Hematopoietic multipotent progenitor cell treated with erythropoietin and hydrocortisone succinate and interleukin-3 and kit ligand, for 15 days (in vitro differentiated cells): Measurements from ENCODE around the gene PTPRG.

Experiments used
- DNase-seq: peaks from one replicate; pipeline ENCODE4 v3.0.0-alpha.2; 2015; ENCODE audit warnings: low spot score

The PTPRG gene

GRCh38 chr3:61897848-61898247, 336.5 kb downstream of the PTPRG start:
- DNase-seq: no peak

- no peak for DNase-seq
Measured at GRCh38 chr3:61899700-61900462, 338.5 kb downstream of the PTPRG start.

DNA sequence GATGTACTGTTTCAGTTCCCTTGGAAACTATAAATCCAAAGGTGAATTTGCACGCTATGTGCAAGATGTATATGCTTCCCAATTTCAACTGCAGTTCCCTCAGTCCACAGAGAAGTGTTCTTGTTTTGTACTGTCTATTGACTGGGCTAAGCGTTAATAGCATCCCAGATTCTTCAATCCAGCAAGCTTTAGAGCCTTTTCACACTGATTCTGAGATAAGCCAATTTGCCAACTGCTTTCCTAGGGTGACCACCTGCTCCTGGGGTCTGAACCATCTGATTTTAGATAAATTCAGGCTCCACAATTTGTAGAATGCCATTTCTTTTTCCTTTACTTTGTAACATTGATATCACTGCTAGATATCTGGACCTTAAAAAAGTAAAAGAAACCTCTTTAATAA, 340.1 kb downstream of the PTPRG start:
- DNase-seq: no peak

- no peak for DNase-seq
Measured at GRCh38 chr3:61901986-61902385, 340.6 kb downstream of the PTPRG start.

- no peak for DNase-seq
Measured at GRCh38 chr3:61903074-61903473, 341.7 kb downstream of the PTPRG start.

DNA sequence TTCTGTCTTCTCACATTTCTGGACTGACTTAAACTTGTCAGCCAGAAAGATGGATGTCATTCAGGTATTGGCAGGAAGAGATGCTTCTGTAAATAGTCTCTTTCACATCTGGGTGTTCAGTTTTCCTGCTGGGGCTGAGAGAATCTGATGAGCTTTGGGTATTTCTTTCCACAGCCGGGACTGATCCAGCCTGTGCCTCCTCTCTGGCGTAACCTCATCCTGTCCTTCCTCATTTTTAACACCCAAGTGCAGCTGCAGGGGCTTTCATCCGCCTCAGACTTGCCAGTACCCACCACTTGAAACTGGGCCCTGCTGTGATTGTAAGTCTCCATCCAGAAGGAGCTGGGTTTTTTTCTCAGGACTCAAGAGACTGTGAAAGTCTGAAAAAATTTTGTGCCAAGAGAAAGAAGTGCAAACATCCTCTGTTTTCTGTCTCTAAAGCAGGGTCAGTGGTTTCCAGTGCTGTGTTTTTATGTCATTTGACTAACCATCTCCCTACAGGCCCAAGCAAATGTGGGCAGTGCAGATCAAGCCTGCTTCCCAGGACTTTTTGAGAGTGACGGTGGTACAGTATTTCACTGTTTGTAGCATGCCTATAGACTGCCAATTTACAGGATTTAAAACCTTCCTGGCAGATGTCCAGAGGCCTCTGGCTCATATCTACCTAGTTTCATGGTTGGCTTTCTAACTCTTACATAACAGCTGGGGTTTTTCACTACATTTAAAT, 342.7 kb downstream of the PTPRG start:
- no peak for DNase-seq

- DNase-seq: no peak
Measured at GRCh38 chr3:61907210-61907795, 345.9 kb downstream of the PTPRG start.

DNA sequence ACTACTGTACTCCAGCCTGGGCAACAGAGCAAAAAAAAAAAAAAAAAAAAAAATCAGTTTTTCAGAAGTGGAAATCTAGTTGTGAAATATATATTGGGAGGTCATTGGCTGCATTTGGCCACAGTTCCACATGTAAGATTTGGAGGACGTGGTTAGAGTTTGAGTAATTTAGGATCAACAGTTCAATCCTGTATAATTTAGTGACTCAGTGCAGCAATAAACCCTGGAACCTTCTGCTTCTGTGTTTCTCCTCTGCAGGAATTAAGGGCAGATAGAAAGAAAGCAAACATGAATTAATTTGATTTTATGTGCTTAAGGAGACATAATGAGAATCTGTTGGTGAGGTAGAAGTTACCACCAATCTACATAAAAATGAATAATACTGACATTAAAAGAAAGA, 347.0 kb downstream of the PTPRG start:
- no peak for DNase-seq

- no peak for DNase-seq
Measured at GRCh38 chr3:61910732-61911131, 349.4 kb downstream of the PTPRG start.

DNA sequence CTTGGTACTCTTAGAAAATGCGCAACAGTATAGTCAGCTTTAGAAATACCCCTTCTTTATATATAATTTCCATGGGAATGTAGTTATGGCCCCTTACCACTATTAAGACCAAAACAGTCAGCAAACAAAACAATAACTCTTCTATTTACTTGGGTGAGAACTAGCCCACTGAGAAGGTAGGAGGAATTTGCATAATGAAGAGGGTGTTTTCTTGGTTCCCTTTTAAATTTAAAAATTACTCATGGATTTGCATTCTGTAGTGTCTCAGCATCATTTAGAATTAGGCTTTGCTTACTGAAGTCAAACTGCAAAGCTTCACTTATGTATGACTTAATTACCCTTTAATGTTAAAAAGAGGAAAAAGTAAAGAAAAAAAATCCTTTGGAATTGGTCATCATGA, 350.8 kb downstream of the PTPRG start:
- no peak for DNase-seq

- DNase-seq: no peak
Measured at GRCh38 chr3:61913701-61914100, 352.3 kb downstream of the PTPRG start.

GRCh38 chr3:61914276-61914675, 352.9 kb downstream of the PTPRG start:
- no peak for DNase-seq

- no peak for DNase-seq
Measured at GRCh38 chr3:61915296-61915695, 353.9 kb downstream of the PTPRG start.

GRCh38 chr3:61919371-61919770, 358.0 kb downstream of the PTPRG start:
- no peak for DNase-seq

- no peak for DNase-seq
Measured at GRCh38 chr3:61922118-61922517, 360.7 kb downstream of the PTPRG start.

GRCh38 chr3:61924090-61924735, 362.8 kb downstream of the PTPRG start:
- DNase-seq: no peak

GRCh38 chr3:61924991-61925390, 363.6 kb downstream of the PTPRG start:
- no peak for DNase-seq

- DNase-seq: no peak
Measured at GRCh38 chr3:61925721-61926120, 364.4 kb downstream of the PTPRG start.

DNA sequence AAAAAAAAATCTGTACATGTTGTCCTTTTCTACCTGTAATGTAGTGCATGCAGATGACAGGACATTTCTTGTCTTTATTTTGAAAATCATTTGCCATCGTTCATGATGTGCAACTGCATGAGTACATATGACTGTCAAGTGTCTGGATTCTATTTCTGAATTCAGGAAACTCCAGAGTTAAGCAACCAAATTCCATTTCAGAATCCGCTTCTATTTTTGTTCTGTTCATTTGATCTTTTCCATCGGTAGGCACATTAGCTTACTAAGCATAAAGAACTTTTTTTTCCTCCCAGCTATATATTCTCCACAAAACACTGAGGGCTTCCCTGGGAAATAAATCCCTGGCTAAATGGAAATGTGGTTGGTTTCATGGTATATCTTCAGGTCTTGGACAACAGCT, 365.6 kb downstream of the PTPRG start:
- DNase-seq: no peak

DNA sequence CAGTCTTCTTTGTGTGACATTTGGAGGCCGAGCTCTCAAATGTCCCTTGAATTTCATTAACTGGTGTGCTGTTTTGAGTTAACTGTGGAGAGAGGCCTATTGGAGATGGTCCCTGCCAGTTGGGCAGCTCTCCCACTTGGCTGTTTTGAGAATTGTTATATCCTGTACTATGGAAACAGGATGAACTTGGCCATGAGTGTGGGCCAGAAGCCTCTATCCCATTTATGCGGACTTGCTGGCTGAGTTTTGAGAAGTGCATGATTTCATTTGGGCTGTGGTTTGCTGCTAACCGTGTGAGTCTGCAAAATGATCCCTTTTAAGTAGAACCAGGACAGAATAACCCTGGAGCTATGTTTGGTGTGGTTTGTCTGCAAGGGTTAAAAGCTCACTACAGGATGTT, 366.0 kb downstream of the PTPRG start:
- DNase-seq: no peak

DNA sequence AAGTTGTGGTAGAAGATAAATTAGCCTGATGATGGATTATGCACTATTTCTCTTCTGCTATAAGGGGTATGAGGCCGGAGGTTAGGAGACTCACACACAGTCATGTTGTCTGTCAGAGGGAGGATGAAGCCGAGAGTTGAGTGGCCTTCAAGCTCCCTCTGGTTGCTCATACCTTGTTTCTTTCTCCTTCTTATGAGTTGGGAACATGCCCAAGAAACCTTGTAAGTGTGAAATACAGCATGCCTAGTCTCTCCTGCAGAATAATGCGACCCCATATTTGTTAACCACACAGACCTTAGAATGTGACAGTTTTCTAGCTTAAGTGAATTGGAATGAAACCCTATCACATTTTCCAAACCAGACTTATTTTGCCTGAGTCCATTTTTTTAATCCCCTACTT, 366.7 kb downstream of the PTPRG start:
- no peak for DNase-seq

DNA sequence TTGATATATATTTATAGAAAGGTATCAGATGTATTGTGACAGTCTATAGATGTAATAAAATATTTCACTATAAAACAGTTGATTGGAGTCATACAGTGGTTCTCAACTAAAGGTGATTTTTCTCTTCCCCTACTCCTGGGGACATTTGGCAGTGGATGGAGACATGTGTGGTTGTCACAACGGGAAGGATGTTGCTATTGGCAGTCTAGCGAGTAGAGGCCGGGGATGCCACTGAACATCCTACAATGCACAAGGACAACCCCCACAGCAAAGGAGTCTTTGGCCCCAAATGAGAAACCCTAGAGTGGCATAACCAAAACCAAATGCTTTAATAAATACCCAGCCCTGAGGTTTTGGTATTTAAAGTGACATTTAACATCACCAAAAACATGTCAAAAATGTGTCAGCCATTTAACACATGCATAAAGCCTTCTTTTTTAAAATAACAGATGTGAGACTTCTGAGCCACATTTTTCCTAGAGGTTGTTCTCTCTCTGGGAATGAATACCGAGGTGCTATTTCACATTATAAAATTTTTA, 367.5 kb downstream of the PTPRG start:
- DNase-seq: no peak

GRCh38 chr3:61929617-61930016, 368.2 kb downstream of the PTPRG start:
- no peak for DNase-seq
